ENCODE results near the gene CATSPER4.

The CATSPER4 gene

DNA sequence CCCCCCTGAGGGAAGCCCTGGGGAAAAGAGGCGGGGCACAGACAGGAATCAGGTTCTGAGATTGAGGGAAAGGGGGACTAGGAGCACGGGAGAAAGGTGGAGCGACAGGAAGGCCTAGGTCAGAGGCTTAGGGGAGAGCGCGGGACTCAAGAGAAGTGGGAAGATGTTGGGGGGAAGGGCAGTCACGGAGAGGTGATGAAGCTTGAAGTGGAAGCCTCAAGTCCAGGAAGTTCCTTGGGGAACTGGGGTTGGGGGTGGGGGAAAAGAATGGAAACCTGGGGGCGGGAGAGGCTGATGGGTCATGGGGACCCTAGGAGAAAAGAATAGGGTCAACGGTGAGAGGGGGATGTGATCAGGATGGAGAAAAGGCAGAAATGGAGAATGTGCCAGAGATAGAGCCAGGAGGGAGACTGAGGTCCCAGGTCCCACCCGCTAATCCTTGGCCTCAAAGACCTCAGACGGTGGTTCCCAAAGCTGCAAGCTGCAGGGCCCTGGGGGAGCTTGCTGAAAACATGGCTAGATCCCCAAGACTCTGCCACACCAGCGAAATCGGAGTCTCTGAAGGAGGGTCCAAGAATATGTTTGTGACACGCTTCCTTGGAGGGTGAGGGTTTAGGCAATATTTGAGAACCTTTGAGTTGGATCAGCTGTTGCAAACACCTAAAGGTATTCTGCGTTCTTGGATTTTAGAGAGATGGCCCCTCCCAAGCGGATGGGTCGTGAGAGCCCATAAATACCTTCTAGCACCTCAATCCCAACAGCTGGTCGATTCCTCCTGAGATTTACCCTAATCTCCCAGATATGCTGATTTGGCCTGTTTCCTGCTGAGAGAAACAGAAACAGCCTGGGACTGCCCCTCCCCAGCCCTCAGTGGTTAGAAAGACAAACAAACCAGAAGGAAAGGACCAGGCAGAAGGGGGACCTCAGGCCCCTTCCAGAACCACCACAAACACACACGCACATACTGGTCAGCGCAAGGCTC, 25.2 kb upstream of the CATSPER4 start:
- DNase-seq: no peak

DNA sequence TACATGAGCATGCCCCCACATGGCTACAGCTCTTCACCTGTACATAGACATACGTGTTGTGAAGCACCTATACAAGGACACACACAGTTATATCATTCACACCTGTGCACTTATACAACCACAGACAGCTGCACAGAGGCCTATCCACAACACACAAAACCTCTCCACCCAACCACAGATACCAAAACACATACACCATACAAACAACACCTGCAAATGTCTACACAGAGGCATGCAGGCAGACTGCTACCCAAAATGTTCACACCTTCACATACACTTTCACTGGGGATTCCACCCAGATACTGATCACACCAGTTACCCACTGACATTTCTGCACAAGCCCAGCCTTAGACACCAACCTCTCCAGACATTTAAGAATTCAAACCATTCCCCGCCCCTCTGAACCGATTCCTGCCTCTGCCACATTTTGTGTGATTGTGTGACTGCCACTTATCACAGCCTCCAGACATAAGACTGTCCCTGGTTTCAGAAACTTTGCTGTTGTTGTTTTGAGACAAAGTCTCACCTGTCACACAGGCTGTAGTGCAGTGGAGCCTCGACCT, 23.6 kb upstream of the CATSPER4 start:
- no peak for DNase-seq

DNA sequence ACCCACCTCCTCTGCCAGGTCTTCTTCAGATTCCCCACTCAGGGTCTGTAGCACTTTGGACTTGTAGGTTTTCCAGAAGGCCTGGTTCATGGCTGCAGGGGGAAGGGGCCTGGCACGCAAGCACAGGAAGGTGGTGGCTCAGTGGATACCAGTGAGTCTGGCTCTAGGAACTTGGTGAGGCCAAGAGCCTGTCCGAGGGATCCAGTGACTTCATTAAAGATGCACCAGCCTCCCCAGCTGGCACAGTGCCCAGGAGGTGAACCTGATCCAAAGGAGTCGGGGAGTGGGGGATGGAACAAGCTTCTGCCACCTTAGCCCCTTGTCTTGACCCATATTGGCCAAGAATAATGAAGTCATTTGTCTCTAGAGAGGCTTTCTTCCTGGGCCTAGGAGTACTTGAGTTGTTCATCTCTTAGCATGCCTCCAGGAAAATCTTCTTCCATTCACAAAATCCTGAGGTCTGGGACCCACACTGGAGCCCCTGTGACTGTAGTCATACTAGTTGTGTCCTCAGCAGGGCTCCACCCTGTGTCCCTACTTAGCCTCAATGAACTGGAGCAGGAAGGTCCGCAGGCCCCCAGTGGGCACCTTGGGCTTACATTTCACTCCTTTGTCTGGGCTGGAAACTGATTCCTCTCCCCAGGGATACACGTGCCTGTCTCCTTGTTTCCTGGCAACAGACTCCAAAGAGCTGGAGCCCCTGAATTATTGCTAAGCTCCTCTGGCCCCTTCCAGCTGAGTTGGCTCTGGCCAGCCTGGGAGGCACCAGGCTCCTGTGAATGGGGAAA, 21.8 kb upstream of the CATSPER4 start, which contains the start of gene C1orf232:
C1orf232 (minus strand) TSS at position 554 of the 788 bp plus-strand sequence; CDS start at position 90, 464 bp downstream.
- DNase-seq: no peak

DNA sequence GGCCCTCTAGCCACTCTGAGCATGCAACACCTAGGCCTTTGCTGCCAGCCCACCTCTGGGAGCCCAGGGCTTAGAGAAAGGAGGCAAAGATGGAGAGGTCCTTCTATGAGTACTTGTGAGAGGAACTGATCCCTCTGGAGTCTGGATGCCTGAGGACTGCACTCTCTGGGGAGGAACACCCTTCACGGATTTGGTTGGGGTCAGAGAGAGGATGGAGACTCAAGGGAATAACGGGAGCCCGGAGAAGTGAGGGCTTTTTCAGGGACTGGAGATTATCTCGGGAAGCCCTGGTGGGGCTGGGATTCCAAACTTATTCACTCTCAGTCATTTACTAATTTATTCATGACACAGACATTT, 21.2 kb upstream of the CATSPER4 start:
- DNase-seq: no peak

DNA sequence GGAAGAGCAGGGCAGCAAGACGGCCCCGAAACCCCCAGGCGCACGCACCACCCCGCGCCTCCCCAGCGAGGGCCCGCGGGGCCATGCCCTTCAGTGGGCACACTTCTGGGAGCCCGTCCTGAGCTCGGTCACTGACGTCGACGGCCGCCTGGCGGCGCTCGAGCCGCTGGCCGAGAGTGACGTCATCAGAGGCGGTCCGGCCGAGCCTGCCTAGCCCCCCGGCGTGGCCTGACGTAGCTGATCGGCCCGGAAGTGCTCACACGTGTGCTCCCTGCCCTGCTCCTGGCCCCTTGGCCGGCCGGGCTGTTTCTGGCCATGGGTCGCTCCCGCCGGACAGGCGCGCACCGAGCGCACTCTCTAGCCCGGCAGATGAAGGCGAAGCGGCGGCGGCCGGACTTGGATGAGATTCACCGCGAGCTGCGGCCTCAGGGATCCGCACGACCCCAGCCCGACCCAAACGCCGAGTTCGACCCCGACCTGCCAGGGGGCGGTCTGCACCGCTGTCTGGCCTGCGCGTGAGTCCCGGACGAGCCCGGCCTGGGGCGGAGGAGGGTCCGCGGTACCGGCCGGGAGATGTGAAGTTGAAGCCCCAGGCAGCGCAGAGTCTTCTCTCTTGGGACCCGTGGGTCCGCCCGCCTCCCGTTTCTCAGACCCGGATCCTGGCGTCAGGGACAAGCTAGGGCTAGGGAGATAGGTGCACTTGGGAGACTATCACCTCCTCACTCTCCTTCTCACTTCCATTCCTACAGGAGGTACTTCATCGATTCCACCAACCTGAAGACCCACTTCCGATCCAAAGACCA, 20.5 kb upstream of the CATSPER4 start, which contains the start of gene ZNF593:
ZNF593 (plus strand) TSS at position 240 of the 803 bp plus-strand sequence; CDS start at position 316, 76 bp downstream.
- DNase-seq: peak; percentile 78

DNA sequence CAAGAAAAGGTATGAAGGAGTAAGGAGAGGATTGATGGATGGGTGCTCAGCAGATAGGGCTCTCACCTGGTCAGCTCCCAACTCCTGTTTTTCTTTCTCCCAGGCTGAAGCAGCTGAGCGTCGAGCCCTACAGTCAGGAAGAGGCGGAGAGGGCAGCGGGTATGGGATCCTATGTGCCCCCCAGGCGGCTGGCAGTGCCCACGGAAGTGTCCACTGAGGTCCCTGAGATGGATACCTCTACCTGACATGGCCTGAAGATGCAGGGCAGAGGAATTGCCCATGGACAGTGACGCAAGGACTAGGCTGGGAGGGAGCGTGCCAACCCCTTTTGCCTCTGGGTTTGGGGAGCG, 20.0 kb upstream of the CATSPER4 start:
- no peak for DNase-seq

DNA sequence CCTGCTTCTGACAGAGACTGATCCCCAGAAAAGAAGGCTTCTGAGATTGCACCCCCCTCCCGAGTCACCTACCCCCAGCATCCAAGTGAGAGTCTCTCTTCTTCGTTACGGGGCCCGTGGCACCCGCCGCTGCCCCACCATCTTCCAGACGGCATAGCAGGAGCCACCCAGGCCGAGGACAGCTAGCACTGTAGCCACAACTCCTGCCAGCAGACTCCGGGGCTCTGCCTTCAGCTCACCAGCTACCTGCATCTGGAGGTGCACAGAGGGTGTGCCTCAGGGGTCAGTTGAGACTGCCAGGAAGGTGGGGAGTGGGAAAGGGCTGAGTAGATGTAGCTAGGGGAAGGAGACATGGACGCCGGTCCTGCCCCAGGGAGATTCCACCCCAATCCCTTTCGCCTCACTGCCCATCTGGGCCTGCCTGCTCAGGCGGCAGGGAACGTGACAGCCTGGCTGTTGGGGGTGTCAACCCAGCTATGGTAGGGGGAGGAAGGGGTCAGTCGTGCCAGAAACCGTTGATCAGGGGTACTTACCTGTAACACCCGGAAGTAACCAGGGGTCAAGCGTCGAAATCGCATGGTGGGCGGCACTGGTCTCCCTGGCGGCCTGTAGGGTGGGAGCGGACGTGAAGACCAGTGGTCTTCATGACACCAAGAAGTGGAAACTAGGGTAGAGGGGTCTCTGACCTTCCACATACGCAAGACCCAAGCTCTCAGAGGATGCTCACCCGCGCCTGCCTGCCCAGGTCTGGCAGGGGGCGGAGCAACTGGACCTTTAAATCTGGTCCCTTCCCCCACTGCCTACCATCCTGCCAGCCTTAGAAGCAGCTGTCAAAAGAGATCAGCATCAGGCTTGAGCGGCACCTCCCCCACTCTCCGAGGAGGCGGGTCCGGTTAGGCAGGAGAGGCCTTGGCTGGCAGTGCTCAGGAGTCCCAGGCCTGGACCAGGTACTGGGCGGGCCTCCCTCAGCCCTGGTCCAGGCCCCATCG, 19.0 kb upstream of the CATSPER4 start, which contains the start of gene ZNF593OS:
ZNF593OS (minus strand) TSS at position 749 of the 989 bp plus-strand sequence; CDS start at position 578, 171 bp downstream.
- no peak for DNase-seq

DNA sequence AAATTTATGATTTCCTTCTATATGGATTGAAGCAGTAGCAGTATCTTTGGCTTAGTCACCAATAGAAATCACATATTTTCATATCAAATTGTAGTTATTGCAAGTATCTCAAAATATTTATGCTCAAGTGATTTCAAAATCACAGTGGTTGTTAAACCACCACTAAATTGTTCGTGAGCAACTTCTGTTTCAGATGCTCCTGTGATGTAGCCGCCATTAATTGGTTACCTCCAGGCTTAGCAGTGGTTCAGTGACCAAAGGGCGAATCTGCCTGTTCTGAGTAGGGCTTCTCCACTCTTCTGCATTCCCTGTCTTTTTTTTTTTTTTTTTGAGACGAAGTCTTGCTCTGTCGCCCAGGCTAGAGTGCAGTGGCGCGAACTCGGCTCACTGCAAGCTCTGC, 15.1 kb upstream of the CATSPER4 start:
- DNase-seq: no peak

DNA sequence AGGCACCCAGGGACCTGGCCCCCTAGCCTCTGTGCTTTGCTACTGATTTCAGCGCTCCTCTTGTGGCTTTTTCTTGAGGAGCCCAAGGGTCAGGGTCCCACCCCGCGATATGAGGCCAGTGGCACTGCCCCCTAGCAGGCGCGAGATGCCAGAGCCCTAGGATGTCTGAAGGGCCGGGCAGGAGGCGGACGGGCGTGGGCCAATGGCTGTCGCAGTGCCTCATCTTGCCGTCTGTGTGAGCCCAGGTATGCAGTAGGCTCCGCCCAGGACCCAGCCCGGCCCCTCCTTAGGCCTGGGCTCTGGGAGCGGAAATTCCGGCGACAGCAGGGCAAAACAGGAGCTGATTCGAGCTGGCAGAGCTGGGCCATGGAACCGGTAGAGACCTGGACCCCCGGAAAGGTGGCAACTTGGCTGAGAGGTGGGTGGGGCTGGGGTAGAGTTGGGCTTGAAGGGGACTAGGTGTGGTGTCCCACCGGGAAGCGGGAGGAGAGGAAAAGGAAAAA, 13.2 kb upstream of the CATSPER4 start, which contains the start of gene CNKSR1:
CNKSR1 (plus strand) TSS at position 310 of the 503 bp plus-strand sequence; CDS start at position 367, 57 bp downstream.
- DNase-seq: no peak

DNA sequence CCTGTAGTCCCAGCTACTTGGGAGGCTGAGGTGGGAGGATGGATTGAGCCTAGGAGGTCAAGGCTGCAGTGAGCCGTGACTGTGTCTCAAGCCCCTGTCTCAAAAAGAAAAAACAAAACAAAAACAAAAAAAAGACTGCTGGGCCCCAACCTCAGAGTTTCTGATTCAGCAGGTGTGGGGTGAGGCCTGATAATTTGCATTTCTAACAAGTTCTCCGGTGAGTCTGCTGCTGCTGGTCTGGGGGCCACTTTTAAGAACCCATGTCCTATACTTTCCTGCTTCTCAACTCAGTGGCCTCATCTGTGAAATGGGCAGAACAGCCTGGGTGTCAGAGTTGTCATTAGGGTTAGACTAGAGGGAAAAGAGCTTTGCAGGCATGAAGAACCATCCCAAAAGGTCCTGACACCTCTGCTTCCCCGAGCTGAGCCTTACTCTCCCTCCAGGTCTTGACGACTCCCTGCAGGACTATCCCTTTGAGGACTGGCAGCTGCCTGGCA, 10.3 kb upstream of the CATSPER4 start:
- DNase-seq: no peak

DNA sequence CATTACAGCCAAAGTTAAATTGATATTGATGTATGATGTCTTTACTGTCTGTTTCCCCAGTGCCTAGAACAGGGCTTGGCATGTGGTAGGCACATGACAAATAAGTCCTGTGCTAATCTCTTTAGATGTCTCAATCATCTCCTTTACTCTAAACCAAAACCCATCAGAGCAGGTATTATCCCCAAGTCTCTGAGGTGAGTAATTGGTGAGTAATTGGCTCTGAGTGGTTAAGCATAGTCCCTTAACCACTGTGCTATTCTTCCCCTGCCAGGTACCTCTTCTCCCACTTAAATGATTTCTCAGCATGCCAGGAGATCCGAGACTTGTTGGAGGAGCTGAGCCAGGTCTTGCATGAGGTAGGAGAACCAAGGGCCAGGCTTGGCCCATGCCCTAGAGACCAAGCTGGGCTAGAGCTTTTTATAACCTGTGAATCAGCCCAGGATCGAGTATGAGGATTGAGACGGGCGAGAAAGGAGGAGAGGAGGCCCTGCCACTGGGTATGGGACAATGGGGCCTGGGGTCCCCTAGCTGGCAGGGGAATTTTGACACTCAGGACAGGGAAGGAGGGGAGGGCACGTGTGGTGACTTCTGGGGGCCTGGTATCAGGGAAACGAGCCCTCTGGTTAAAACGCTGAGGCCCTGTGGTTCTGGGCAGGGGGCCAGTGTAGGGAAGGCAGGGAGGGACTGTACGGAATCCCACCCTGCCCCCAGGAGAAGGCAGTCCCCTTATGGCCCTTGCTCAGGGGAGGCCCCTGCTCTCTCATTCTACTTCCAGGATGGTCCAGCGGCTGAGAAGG, 8.6 kb upstream of the CATSPER4 start:
- DNase-seq: no peak

DNA sequence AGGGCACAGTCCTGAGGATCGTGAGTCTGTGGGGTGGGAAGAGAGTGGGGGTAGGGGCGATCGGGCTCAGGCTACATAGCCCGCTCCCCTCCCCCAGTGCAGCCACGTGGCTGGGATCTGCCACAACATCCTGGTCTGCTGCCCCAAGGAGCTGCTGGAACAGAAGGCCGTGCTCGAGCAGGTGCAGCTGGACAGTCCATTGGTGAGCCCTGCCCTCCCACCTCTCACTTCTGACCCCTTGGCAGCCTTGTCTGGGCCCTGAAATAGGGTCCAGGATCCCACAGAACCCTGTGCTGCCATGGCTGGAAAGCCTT, 8.1 kb upstream of the CATSPER4 start:
- DNase-seq: no peak

DNA sequence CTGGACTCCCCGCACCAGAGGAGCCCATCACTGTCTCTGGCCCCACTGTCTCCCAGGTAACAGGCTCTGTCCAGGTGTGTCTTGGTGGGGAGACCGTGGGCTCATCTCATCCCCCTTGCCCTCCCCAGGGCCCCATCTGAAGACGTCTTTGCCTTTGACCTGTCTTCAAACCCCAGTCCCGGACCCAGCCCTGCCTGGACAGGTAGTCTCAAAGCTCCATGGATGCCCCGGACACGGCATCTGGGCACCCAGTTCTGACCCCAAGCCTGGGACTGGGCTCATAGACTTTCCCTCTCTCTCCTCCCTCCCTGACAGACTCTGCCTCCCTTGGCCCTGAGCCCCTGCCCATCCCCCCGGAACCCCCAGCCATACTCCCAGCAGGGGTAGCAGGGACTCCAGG, 6.3 kb upstream of the CATSPER4 start:
- DNase-seq: no peak

DNA sequence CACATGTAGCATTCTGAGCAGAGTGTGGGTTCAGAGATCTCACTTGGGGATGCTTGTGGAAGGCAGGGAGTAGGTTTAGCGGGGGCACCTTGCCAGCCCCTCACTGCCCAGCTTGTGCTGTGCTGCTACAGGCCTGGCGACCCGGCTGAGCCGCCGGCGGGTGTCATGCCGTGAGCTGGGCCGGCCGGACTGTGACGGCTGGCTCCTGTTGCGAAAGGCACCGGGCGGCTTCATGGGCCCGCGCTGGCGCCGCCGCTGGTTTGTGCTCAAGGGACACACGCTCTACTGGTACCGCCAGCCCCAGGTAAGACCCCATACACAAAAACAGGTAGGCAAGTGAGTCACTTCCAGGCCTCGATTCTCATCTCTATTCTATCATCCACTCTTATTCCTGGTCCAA, 5.5 kb upstream of the CATSPER4 start:
- no peak for DNase-seq

DNA sequence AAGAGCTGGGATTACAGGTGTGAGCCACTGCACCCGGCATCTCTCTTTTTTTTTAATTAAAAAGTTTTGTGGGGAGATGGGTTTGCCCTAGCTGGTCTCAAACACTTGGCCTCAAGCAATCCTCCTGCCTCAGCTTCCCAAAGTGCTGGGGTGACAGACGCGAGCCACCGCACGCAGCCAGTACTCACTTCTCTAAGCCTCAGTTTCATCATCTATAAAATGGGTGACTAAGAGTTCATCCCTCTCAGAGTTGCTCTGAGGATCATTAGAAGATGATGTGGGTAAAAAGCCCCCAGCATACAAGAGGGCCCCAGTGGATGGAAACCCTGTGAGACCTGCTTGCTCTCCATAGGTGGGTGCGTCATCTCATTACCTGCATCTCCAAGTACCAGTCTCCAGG, 2.5 kb upstream of the CATSPER4 start:
- DNase-seq: no peak

DNA sequence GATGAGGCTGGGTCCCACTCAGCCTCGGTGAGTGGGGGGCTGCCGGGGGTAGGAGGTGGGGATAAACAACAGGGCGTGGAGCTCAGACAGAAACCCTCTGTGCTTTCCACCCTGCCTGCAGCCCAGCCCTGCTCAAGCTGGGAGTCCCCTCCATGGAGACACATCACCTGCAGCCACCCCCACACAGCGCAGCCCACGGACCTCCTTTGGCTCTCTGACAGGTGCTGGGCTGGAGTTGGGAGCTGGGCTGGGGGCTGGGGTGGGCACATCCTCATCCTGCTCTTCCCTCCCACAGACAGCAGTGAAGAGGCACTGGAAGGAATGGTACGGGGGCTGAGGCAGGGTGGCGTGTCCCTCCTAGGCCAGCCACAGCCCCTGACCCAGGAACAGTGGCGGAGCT, 1.9 kb upstream of the CATSPER4 start:
- no peak for DNase-seq

DNA sequence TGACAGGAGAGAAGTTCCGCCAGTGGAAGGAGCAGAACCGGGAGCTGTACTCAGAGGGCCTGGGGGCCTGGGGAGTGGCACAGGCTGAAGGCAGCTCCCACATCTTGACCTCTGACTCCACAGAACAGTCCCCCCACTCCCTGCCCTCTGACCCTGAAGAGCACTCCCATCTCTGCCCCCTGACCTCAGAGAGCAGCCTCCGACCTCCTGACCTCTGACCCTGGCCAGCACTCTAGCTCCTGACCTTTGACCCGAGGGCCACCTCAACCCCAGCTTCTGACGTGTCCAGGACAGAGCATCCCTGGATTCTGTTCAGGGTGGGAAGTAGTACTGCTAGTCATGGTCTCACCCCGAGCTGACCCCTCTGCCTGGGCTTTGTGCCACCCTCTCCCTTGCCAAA, 1.1 kb upstream of the CATSPER4 start:
- no peak for DNase-seq

DNA sequence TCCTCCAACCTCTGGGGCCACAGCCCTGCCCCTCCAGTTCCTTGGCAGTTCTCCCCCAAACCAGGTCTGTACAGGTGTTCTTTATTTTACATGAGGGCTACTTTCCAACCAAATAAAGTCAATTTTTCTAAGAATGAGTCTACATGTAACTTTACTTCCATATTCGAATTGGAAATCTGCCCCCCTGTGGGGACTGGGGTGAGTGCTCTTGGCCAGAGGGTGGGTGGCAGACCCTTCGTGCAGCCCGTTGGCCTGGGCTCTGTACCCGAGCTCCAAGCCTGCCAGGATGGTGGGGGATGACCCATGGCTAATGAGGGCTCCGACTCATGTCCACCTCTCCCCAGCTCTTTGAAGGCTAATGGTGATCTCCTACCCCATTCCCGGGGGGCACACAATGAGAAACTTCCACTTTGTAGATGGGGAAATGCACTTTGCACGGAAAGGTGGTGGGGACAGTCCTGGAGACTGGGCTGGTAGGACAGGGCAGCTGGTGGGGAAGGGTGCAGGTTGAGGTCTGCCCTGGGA, 589 bp upstream of the CATSPER4 start:
- no peak for DNase-seq

DNA sequence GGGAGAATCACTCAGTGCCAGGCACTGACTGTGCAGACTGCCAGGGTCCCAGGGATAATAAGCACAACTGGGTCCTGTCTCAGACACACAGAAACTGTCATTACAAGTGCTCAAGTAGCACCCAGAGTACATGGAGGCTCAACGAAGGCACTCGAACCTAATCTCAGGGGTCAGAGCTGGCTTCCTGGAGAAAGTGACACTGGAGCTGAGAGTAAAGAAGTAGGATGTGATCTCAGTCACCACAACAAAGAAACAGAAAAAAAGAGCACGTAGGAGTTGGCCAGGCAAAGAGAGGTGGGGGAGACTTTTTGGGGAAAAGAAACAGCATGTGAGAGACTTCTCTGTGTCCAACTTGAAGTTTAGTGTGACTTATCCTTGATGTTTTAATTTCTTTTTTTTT, 1.3 kb downstream of the CATSPER4 start:
- DNase-seq: no peak

DNA sequence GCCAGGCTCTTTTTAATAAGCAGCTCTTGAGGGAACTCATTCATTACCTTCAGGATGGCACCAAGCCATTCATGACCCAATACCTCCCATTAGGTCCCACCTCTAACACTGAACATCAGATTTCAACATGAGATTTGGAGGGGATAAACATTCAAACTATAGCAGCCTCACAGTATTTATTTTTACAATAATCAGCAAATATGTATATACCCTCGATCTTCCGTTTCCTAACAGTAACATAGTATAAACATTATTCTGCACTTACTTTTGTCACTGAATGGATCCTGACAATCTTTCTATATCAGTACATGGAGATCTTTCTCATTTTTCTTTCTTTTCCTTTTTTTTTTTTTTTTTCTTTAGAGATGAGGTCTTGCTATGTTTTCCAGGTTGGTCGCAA, 5.4 kb downstream of the CATSPER4 start:
- no peak for DNase-seq
